T-helper 17 cell (primary cell): Measurements from ENCODE around the gene NRAS. TPM values are rescaled to one million over a fixed set of nuclear protein-coding genes. Genes with fewer than 3 reads are reported as not detected.
A peak's percentile ranks its signal among the peaks of the same experiment; 100 is the strongest.

ENCODE experiments used
- ATAC-seq: fragments of 150-1000 bp; cut with Tn5 transposase; 2 replicates; pipeline ENCODE4 v1.10.0; 2021; ENCODE audit warnings: mild to moderate bottlenecking, moderate library complexity
- DNase-seq, 3 donors: peaks; one replicate each; pipeline versions ENCODE4 v3.0.0 to v3.0.0-alpha.2; 2020 to 2021
- H3K9me3 ChIP-seq: one replicate; pipeline ENCODE4 v1.7.0; 2013; ENCODE audit warnings: low read length, mild to moderate bottlenecking; ENCODE audit not compliant: control insufficient read depth, poor library complexity, severe bottlenecking
- H3K27ac Mint-ChIP-seq: one replicate; pipeline ENCODE4 v1.8.0; 2022; ENCODE audit warnings: mild to moderate bottlenecking, moderate library complexity, mixed read lengths
- H3K27me3 Mint-ChIP-seq: one replicate; pipeline ENCODE4 v1.8.0; 2022; ENCODE audit warnings: mixed read lengths
- H3K36me3 Mint-ChIP-seq: one replicate; pipeline ENCODE4 v1.8.0; 2022; ENCODE audit warnings: low read depth, mixed read lengths
- H3K4me1 Mint-ChIP-seq: one replicate; pipeline ENCODE4 v1.8.0; 2022; ENCODE audit warnings: mild to moderate bottlenecking, mixed read lengths
- H3K4me3 Mint-ChIP-seq: one replicate; pipeline ENCODE4 v1.8.0; 2022; ENCODE audit warnings: mild to moderate bottlenecking, moderate library complexity, mixed read lengths
- total RNA-seq, 4 donors: library from RNA in 2 of 4; stranded (reverse) in 2 of 4; gene quantifications; one replicate each; pipeline ENCODE4 v1.2.3 and lab custom pipeline; 2022 to 2026

NRAS gene
- total RNA-seq, 2 donors from 2014 or later, result 24.3 to 32.5 TPM

DNA sequence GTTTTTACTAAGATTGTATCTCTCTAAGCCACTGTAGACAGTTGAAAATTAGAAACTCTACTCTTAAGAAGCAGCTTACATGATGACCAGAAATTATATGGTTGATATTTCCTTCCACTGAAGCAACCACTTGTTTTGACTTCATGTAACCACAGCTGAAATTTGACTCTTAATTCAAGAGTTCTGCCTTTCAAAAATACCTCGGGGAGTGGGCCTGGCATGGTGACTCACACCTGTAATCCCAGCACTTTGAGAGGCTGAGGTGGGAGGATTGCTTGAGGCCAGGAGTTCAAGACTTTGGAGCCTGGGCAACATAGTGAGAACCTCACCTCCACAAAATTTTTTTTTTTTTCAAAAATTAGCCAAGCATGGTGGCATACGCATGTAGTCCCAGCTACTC lies 25.5 kb downstream of the NRAS start:
- no peak for ATAC-seq
- H3K9me3 ChIP-seq, result no peaks in the 10 kb centered on the region
- Mint-ChIP-seq H3K4me3 (no peak overlapping the region), H3K36me3 (no peaks in the 10 kb centered on the region), H3K4me1 (no peaks in the 10 kb centered on the region), H3K27ac (no peak overlapping the region), H3K27me3 (peaks cover 50% of the 10 kb centered on the region)
- no peak for DNase-seq

GRCh38 chr1:114690148-114690547 lies 26.4 kb downstream of the NRAS start:
- Mint-ChIP-seq H3K4me1 (no peaks in the 10 kb centered on the region), H3K36me3 (no peaks in the 10 kb centered on the region), H3K27ac (no peak overlapping the region), H3K27me3 (peaks cover 60% of the 10 kb centered on the region), H3K4me3 (no peak overlapping the region)
- no peaks in the 10 kb centered on the region for H3K9me3 ChIP-seq
- ATAC-seq (no peak), DNase-seq (no peak)

- ATAC-seq (no peak), DNase-seq (no peak)
- H3K4me1 Mint-ChIP-seq, result no peaks in the 10 kb centered on the region
- H3K9me3 ChIP-seq, result no peaks in the 10 kb centered on the region
- no peak overlapping the region for H3K27ac Mint-ChIP-seq
- no peak overlapping the region for H3K4me3 Mint-ChIP-seq
- H3K27me3 Mint-ChIP-seq, result peaks cover 74% of the 10 kb centered on the region
- H3K36me3 Mint-ChIP-seq, result peaks cover 3% of the 10 kb centered on the region
These were observed 28.0 kb downstream of the NRAS start for GRCh38 chr1:114688526-114688925.

DNA sequence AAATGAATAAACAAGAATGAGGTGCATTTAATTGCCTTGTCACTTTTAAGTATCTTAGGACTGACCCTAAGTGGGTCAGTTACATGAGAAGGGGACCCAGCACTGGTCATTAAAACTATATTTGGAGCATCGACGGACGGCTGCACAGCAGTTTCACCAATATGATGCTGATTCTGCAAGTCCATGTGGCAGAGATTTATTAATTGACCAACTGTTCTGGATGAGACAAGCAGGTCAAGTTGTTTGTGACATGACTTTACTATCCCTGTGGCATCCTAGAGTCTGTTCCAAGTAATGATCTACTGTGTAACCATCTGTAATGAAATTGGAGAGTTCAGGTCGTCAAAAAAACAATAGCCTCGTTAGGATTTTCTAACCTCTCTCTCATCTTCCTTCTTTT lies 30.7 kb downstream of the NRAS start:
- Mint-ChIP-seq H3K27me3 (peaks cover 79% of the 10 kb centered on the region), H3K36me3 (peaks cover 5% of the 10 kb centered on the region), H3K4me3 (no peak overlapping the region), H3K27ac (no peak overlapping the region), H3K4me1 (no peaks in the 10 kb centered on the region)
- DNase-seq (no peak), ATAC-seq (no peak)
- no peaks in the 10 kb centered on the region for H3K9me3 ChIP-seq

- H3K27me3 Mint-ChIP-seq, result peaks cover 56% of the 10 kb centered on the region
- no peak for DNase-seq
- no peak overlapping the region for H3K27ac Mint-ChIP-seq
- no peak for ATAC-seq
- no peaks in the 10 kb centered on the region for H3K4me1 Mint-ChIP-seq
- H3K4me3 Mint-ChIP-seq, result no peak overlapping the region
- H3K9me3 ChIP-seq, result no peaks in the 10 kb centered on the region
- H3K36me3 Mint-ChIP-seq, result no peaks in the 10 kb centered on the region
These were observed 38.9 kb downstream of the NRAS start for GRCh38 chr1:114677691-114678090.

DNA sequence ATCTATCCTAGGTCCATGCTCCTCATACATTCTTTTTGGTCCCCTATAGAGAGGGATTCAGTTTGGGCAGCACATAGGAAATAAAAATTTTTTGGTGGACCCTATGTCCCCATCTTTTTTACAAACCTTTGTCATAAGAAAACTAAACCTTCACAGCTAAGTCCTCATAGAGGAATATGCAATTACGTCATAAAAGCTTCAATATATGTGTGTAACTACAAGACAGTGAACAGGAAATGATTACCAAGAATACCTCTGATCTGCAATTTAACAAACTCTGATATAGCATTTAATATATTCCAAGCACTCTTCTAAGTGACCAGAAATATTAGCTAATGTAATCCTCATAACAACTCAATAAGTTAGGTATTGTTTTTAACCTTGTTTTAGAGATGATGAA lies 40.5 kb downstream of the NRAS start:
- H3K9me3 ChIP-seq, result no peaks in the 10 kb centered on the region
- ATAC-seq, result no peak
- DNase-seq, result no peak
- Mint-ChIP-seq H3K27me3 (peaks cover 52% of the 10 kb centered on the region), H3K27ac (no peak overlapping the region), H3K36me3 (no peaks in the 10 kb centered on the region), H3K4me3 (no peak overlapping the region), H3K4me1 (peaks cover 3% of the 10 kb centered on the region)

- H3K9me3 ChIP-seq, result no peaks in the 10 kb centered on the region
- peaks cover 2% of the 10 kb centered on the region for H3K36me3 Mint-ChIP-seq
- H3K4me3 Mint-ChIP-seq, result no peak overlapping the region
- no peak overlapping the region for H3K27ac Mint-ChIP-seq
- ATAC-seq (no peak), DNase-seq (no peak)
- peaks cover 36% of the 10 kb centered on the region for H3K27me3 Mint-ChIP-seq
- peaks cover 14% of the 10 kb centered on the region for H3K4me1 Mint-ChIP-seq
These were observed 44.7 kb downstream of the NRAS start for GRCh38 chr1:114671939-114672275.

- H3K36me3 Mint-ChIP-seq, result peaks cover 3% of the 10 kb centered on the region
- no peaks in the 10 kb centered on the region for H3K9me3 ChIP-seq
- peaks cover 16% of the 10 kb centered on the region for H3K4me1 Mint-ChIP-seq
- H3K27me3 Mint-ChIP-seq, result peaks cover 35% of the 10 kb centered on the region
- H3K27ac Mint-ChIP-seq, result no peak overlapping the region
- ATAC-seq (no peak), DNase-seq (no peak)
- peak overlapping the region; percentile 52 for H3K4me3 Mint-ChIP-seq
These were observed 45.3 kb downstream of the NRAS start for GRCh38 chr1:114671011-114671938.

GRCh38 chr1:114670083-114671010 lies 46.2 kb downstream of the NRAS start:
- H3K27me3 Mint-ChIP-seq, result peaks cover 34% of the 10 kb centered on the region
- DNase-seq, result peak; percentile 65 to 84 (median 82)
- peak overlapping the region; percentile 75 for H3K27ac Mint-ChIP-seq
- H3K4me3 Mint-ChIP-seq, result peak overlapping the region; percentile 96
- no peaks in the 10 kb centered on the region for H3K9me3 ChIP-seq
- peaks cover 16% of the 10 kb centered on the region for H3K4me1 Mint-ChIP-seq
- H3K36me3 Mint-ChIP-seq, result peaks cover 3% of the 10 kb centered on the region
- peak; percentile 98 for ATAC-seq

DNA sequence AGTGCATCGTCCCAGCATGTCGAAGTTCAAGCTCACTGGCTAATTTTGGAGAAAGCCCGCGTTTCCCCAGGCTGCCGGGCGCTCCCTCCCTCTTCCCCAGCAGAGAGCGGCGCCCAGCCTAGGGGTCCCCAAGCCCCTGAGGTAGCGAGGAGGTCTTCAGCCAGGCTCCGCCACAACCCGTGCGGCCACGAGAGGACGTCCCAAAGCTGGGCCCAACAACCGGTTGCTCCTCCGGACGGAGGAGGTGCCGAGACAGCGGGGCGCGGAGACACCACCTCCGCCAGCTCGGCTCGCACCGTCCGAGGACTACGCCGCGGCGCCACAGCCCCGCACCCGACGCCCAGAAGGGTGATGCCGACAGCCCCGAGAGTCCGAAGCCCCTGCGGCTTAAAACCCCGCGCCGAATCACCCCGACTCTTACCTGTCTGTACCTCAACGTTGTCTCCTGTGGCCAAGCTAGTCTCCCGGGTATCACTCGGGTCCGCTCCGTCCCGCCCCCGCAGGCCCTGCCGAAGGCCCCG lies 46.9 kb downstream of the NRAS start, which contains the start of gene DENND2C:
Gene DENND2C, minus strand, starts transcription at position 488 of the 521 bp plus-strand sequence. CDS start 44,065 bp downstream, outside the sequence.
- H3K4me3 Mint-ChIP-seq, result peak within 1 kb of the TSS; percentile 96
- H3K27me3 Mint-ChIP-seq, result peaks cover 30% of the 10 kb centered on the region
- ATAC-seq (peak; percentile 59), DNase-seq (no peak)
- H3K4me1 Mint-ChIP-seq, result peaks cover 16% of the 10 kb centered on the region
- H3K36me3 Mint-ChIP-seq, result peaks cover 3% of the 10 kb centered on the region
- no peaks in the 10 kb centered on the region for H3K9me3 ChIP-seq
- peak within 1 kb of the TSS; percentile 75 for H3K27ac Mint-ChIP-seq

DNA sequence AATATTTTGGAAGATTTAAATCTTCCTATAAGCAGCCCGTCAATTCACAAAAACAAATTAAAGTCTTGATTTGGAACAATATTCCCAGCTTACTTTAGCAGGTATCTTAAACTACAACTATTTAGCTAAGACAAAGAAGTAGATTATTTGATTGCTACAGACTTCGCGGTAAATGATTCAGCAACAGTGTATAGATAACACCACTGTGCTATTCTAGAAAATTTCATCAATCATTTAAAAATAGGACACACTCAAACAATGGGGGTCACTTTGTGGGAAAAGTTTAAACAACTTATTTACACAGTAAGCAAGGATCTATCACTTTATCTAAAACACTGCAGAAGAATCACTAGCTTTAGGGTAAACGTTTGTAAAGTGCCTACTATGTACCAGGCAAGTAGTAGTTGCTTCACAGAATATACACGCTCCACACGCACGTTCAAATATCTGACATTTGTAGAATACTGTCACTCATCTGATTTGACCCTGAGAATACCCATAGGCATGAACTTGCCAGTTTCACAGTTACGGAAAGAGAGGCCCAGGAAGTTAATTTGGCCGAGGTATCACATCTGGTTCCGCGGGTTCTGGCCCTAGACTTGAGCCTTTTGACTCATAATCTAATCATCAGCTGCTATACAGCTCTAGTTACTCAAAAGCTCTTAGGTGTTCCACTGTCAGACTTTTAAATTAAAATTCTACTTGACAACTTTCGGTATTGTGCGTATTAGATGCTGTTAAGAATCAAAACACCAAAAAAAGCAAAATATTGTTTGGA lies 47.6 kb downstream of the NRAS start:
- H3K4me3 Mint-ChIP-seq, result peak overlapping the region; percentile 96
- no peaks in the 10 kb centered on the region for H3K9me3 ChIP-seq
- H3K27me3 Mint-ChIP-seq, result peaks cover 25% of the 10 kb centered on the region
- DNase-seq (no peak), ATAC-seq (no peak)
- H3K4me1 Mint-ChIP-seq, result peaks cover 16% of the 10 kb centered on the region
- peak overlapping the region; percentile 34 for H3K27ac Mint-ChIP-seq
- peaks cover 3% of the 10 kb centered on the region for H3K36me3 Mint-ChIP-seq

DNA sequence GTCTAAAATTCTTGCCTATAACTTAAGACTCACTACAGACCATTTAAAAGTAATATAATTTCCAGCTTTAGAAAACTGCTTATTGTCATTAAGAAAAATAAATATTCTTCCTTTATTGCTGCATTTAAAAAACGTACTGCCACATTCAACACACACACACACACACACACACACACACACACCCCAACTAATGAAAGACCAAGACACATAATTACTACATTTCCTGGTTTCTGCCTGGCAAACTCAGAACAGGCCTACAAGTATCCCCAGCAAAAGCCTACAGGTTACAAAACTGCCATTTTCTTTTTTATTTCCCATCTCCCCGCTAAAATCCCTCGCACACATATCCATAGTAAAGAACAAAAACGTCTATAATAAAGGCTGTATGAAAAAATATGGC lies 48.2 kb downstream of the NRAS start:
- no peaks in the 10 kb centered on the region for H3K9me3 ChIP-seq
- no peak for ATAC-seq
- peak overlapping the region; percentile 34 for H3K27ac Mint-ChIP-seq
- DNase-seq, result no peak
- peaks cover 16% of the 10 kb centered on the region for H3K4me1 Mint-ChIP-seq
- H3K36me3 Mint-ChIP-seq, result peaks cover 3% of the 10 kb centered on the region
- no peak overlapping the region for H3K4me3 Mint-ChIP-seq
- H3K27me3 Mint-ChIP-seq, result peaks cover 25% of the 10 kb centered on the region
